Spleen (tissue), 11 donors: Measurements from ENCODE around the gene KLF7. TPM values are rescaled to one million over a fixed set of nuclear protein-coding genes. Genes with fewer than 3 reads are reported as not detected.
A peak's percentile ranks its signal among the peaks of the same experiment; 100 is the strongest.

Experiments
- DNase-seq: peaks from one replicate; pipeline ENCODE4 v3.0.0-alpha.2; 2020
- H3K27ac ChIP-seq, 8 donors: fragments of 200-600 bp; sonication (generic) in 7 of 8; 1 replicate in 4 of 8; 2 replicates in 4 of 8; pipeline versions ENCODE4 v1.5.0 to v1.8.0; 2016 to 2021; ENCODE audit warnings: inconsistent platforms in 4 of 8, mild to moderate bottlenecking in 4 of 8, moderate library complexity in 1 of 8
- H3K27me3 ChIP-seq, 7 donors: fragments of 200-600 bp; sonication (generic) in 6 of 7; replicated peaks in 1 of 7; 1 replicate in 4 of 7; 2 replicates in 3 of 7; pipeline versions ENCODE4 v1.5.0 to v1.8.0; 2016 to 2021; ENCODE audit warnings: inconsistent platforms in 3 of 7, mild to moderate bottlenecking in 1 of 7
- H3K36me3 ChIP-seq, 6 donors: fragments of 200-600 bp; sonication (generic) in 5 of 6; 1 replicate in 4 of 6; 2 replicates in 2 of 6; pipeline versions ENCODE4 v1.5.0 to v1.8.0; 2016 to 2021; ENCODE audit warnings: inconsistent platforms in 2 of 6
- H3K4me1 ChIP-seq, 6 donors: fragments of 200-600 bp; sonication (generic) in 5 of 6; 1 replicate in 3 of 6; 2 replicates in 3 of 6; pipeline versions ENCODE4 v1.5.0 to v1.8.0; 2016 to 2021; ENCODE audit warnings: inconsistent platforms in 3 of 6
- H3K4me3 ChIP-seq, 8 donors: fragments of 200-600 bp; sonication (generic) in 7 of 8; 1 replicate in 4 of 8; 2 replicates in 4 of 8; pipeline versions ENCODE4 v1.5.0 to v1.8.0; 2016 to 2021; ENCODE audit warnings: inconsistent platforms in 4 of 8, mild to moderate bottlenecking in 4 of 8, moderate library complexity in 2 of 8
- H3K9me3 ChIP-seq, 8 donors: fragments of 200-600 bp; sonication (generic) in 7 of 8; 1 replicate in 4 of 8; 2 replicates in 4 of 8; pipeline versions ENCODE4 v1.5.0 to v1.8.0; 2016 to 2021; ENCODE audit warnings: inconsistent platforms in 4 of 8
- POLR2A ChIP-seq, 3 donors: fragments of 450-650 bp; IDR thresholded peaks; one replicate each; pipeline ENCODE4 v1.5.1; 2017; ENCODE audit warnings: antibody characterized with exemption in 3 of 3, mild to moderate bottlenecking in 1 of 3
- POLR2AphosphoS5 ChIP-seq, 3 donors: sonication (generic); formaldehyde crosslinking; IDR thresholded peaks; one replicate each; pipeline ENCODE4 v1.5.1; 2017; ENCODE audit warnings: antibody characterized with exemption in 3 of 3
- WGBS, 5 donors: extraction: QIAGEN DNeasy Blood & Tissue Kit in 3 of 5; methylation state at CpG; one replicate each; pipeline versions ENCODE4 v1.1.5 to v1.1.7; 2013 to 2018; 5-methylcytosine and 5-hydroxymethylcytosine counted together
- intact Hi-C: fragments of 100-400 bp; cut with DNase I; formaldehyde crosslinking; loops from one replicate; pipeline ENCODE4 v1.15.0; 2023; ENCODE audit warnings: low total_unique reads
- polyA plus RNA-seq, 3 donors: library from polyadenylated mRNA; stranded (reverse); fragments of 200-250 nt; gene quantifications; one replicate each; pipeline ENCODE4 v1.2.1, GENCODE V29; 2013
- total RNA-seq, 7 donors: library from RNA; depleted of rRNA in 3 of 7; stranded (reverse); fragments of >200 nt in 3 of 7; fragmentation: NEBNext Ultra II Directional in 4 of 7; extraction: Animal tissue kit (Norgen Biotek cat#: 25700) in 4 of 7; gene quantifications; one replicate each; pipeline versions ENCODE4 v1.1.0 to v1.2.1, GENCODE V29; 2016 to 2021
- TF ChIP-seq, protein P1 (sequence below), 11 experiments: fragments of 200-600 bp in 7 of 11; fragments of 450-650 bp in 4 of 11; sonication (generic) in 4 of 11; IDR thresholded peaks in 8 of 11; conservative IDR thresholded peaks in 3 of 11; 1 replicate in 7 of 11; 2 replicates in 4 of 11; pipeline versions ENCODE4 v1.4.0 to v1.8.0; 2016 to 2021; ENCODE audit warnings: antibody characterized with exemption in 11 of 11, inconsistent platforms in 4 of 11, mild to moderate bottlenecking in 1 of 11
- donor health status: healthy with polysubstance abuse.
- donor health status: DM: no; HTN: no; CAD: no; lungs with moderate emphysema.
- donor health status: DM: no; HTN: no; CAD: no.
- donor health status: Bipolar disorder and iron deficiency.
- donor health status: healthy.
- donor health status: DM: no; HTN: no; CAD: no.
- donor health status: DM: yes; HTN: yes; CAD: no.

The KLF7 gene
- total and polyA plus RNA-seq, 10 donors, result 2.9 to 74.4 (median 27.8) TPM

DNA sequence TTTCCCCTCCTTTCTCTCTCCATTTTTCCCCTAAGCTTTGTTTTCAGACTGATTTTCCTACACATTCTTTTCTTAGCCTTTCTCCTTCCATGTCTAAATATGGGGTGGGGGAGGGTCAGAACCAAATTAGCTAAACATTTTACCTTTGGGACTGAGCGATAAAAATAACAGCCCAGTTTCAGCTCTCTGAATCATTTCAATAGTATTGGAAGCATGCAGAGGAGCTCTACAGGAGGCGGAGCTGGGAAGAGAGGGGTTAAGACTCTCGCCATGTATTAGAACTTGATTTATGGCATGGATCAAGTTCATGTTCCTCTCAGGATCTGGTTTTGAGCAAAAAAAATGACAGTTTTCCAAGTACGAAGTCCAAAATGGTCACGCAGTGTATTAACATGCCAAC is 117.3 kb downstream of the KLF7 start:
- Histone ChIP-seq H3K4me3 (no peak overlapping the region), H3K27ac (no peak overlapping the region), H3K9me3 (no peaks in the 10 kb centered on the region), H3K36me3 (no peaks in the 10 kb centered on the region), H3K27me3 (no peaks in the 10 kb centered on the region), H3K4me1 (peaks cover 0 to 11% (median 5%) of the 10 kb centered on the region in 6 donors)
- 91 to 96% (median 91%) methylated on average over 5 of the region's 5 CpGs for WGBS, 5 donors
- TF ChIP-seq, protein P1, sequence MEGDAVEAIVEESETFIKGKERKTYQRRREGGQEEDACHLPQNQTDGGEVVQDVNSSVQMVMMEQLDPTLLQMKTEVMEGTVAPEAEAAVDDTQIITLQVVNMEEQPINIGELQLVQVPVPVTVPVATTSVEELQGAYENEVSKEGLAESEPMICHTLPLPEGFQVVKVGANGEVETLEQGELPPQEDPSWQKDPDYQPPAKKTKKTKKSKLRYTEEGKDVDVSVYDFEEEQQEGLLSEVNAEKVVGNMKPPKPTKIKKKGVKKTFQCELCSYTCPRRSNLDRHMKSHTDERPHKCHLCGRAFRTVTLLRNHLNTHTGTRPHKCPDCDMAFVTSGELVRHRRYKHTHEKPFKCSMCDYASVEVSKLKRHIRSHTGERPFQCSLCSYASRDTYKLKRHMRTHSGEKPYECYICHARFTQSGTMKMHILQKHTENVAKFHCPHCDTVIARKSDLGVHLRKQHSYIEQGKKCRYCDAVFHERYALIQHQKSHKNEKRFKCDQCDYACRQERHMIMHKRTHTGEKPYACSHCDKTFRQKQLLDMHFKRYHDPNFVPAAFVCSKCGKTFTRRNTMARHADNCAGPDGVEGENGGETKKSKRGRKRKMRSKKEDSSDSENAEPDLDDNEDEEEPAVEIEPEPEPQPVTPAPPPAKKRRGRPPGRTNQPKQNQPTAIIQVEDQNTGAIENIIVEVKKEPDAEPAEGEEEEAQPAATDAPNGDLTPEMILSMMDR (IDR thresholded peaks at IDR 0.05 in 8 of 11, conservative IDR thresholded peaks at IDR 0.05 in 3 of 11), result no peak
- TF ChIP-seq POLR2A (IDR thresholded peaks at IDR 0.05) (no peak), POLR2AphosphoS5 (IDR thresholded peaks at IDR 0.05) (no peak)
- no peak for DNase-seq
- intact Hi-C loops, result no loop called here

DNA sequence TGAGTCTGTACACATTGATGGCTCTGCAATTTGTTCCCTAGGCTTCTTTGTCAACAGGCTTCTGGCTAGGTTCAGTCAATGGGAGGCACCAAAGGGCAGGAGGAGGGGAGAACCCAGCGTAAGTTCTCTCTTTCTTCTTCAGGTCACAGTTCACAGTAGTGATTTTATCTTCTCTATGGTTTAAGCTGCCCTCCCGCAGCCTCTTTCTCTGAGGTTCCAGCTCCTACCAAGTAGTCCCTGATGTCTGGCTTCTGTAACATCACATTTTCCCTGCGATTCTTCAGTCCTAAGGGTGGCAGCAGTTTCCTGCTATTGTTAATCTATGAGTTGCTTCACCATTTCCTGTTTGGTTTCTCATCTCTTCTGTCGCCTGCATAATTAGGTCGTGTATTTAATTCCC is 119.0 kb downstream of the KLF7 start:
- no peak overlapping the region for H3K4me3 ChIP-seq
- intact Hi-C loops, result no loop called here
- H3K27ac ChIP-seq, result peak overlapping the region in 3 of 8 donors; percentile 4 to 16 (median 16)
- no peak for DNase-seq
- 6 to 13% (median 8%) methylated on average over 5 of the region's 5 CpGs for WGBS, 5 donors
- no peaks in the 10 kb centered on the region for H3K27me3 ChIP-seq
- no peaks in the 10 kb centered on the region for H3K36me3 ChIP-seq
- H3K9me3 ChIP-seq, result no peaks in the 10 kb centered on the region
- H3K4me1 ChIP-seq, result peaks cover 0 to 11% (median 5%) of the 10 kb centered on the region in 6 donors
- TF ChIP-seq, protein P1 (IDR thresholded peaks at IDR 0.05 in 8 of 11, conservative IDR thresholded peaks at IDR 0.05 in 3 of 11), result peak in 2 of 11 experiments; percentile 17 to 35
- TF ChIP-seq POLR2A (IDR thresholded peaks at IDR 0.05), result no peak

DNA sequence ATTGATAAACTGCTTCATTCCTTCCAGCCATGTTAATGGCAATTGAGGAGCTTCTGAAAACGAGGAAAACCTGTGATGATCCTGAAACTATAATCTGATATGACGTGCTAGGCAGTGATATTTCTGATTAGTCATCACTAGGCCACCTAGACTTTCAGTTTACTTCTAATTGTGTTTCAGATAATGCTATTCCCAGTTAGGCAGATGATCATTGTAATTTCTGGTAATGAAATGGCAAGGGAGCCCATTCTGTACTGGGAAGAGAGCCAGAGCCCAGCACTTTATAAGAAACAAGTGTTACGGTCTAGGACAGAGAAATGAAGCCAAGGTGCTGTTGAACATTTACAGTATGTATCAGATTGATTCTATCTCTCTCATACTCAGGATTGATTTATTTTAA is 120.2 kb downstream of the KLF7 start:
- no peaks in the 10 kb centered on the region for H3K36me3 ChIP-seq
- H3K27me3 ChIP-seq, result peaks cover 0 to 9% (median 0%) of the 10 kb centered on the region in 7 donors
- H3K27ac ChIP-seq, result no peak overlapping the region
- intact Hi-C loops, result no loop called here
- peaks cover 0 to 11% (median 5%) of the 10 kb centered on the region in 6 donors for H3K4me1 ChIP-seq
- H3K9me3 ChIP-seq, result no peaks in the 10 kb centered on the region
- TF ChIP-seq POLR2A (IDR thresholded peaks at IDR 0.05) (no peak), POLR2AphosphoS5 (IDR thresholded peaks at IDR 0.05) (no peak)
- TF ChIP-seq, protein P1 (IDR thresholded peaks at IDR 0.05 in 8 of 11, conservative IDR thresholded peaks at IDR 0.05 in 3 of 11), result no peak
- no peak overlapping the region for H3K4me3 ChIP-seq
- 74 to 89% (median 81%) methylated on average over 3 of the region's 3 CpGs for WGBS, 5 donors
- no peak for DNase-seq

DNA sequence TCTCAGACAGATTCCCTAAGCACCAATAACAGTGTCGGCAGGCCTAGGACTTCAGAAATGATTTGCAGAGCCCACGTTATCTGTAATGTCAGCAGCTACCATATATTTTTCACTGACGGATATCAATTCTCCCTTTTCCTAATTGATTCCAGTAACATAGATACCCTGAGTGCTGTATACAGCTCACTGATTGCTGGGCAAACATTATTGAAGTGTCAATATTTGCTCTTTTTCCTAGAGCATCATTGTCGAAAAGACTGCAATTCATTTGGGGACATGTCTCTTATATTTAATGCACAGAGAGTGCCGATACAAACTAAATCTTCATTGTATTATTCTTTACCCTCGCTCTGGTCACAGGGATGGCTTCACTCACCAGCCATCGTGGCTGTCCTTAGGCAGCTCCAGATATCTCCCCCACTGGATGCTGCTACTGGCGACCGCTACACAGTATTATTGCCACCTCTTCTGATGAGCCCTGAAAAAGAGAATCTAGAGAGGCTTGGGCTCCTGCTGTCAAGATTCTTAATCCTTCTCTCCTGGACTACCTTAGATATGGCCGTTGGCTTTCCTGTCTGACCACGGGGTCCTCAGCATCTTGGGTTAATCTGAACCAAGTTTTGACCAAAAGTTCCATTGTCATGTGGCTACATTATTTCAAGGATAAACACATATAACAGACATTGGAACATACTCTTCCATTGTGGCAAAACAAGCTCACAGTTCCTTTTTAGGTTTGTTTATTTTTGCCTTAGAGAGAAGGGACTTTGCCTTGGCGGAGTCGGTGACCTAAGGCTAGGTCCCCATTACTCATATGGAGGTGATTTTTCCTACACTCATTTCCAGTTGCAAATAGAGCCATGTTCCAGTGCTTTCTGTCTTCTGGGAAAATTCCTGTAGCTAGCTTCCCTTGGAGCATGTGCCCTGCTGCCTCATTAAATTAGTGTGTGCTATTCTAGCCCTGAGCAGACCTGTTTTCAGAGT is 121.1 kb downstream of the KLF7 start:
- WGBS, 5 donors, result 89 to 97% (median 93%) methylated on average over 13 of the region's 13 CpGs
- Histone ChIP-seq H3K27ac (no peak overlapping the region), H3K27me3 (peaks cover 0 to 14% (median 0%) of the 10 kb centered on the region in 7 donors), H3K4me3 (no peak overlapping the region), H3K36me3 (no peaks in the 10 kb centered on the region), H3K4me1 (peaks cover 0 to 11% (median 5%) of the 10 kb centered on the region in 6 donors), H3K9me3 (no peaks in the 10 kb centered on the region)
- no peak for TF ChIP-seq POLR2AphosphoS5 (IDR thresholded peaks at IDR 0.05)
- intact Hi-C loops, result no loop called here
- no peak for DNase-seq
